HG03175 (cell line): ENCODE measurements around the gene MYH7B.

Source experiments
- ATAC-seq: cut with Tn5 transposase; IDR thresholded peaks from one replicate; pipeline ENCODE4 v1.9.1; 2021; ENCODE audit warnings: mild to moderate bottlenecking, moderate library complexity; ENCODE audit not compliant: unreplicated experiment

Gene MYH7B

DNA sequence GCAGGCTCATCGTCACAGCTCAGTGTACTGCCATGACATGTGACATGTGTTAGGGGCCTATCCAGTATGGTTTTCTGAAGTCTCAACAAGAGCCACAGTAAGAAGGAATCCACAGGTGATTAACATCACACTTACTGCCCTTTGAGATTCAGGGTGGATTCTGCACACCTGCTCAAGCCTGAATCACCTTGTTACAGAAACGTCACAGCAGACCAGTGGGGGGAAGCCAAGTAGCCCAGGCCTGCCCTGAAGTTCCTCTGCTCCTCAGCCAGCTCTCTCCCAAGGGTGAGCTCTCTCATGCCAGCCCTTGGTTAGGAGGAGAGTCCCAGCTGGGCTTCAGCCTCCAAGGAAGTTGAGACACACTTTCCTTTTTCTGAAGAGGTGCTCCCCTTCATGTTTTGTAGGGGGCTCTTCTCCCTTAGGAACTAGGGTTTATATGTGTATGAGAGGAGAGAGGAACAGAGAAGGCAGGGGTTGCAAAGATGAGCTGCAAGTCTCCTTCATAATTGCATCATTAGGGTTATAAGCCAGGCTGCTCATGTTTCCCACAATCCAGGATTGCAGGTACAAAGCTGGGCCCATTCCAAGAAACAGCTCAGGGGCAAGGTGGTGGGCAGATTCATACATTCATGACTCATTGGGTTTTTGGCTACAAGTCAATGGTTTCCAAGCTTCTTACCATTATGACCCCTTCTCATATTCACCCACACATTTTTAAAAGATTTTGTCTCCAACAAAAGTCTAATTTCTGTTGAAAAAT is 11.7 kb upstream of the MYH7B start:
- no peak for ATAC-seq

DNA sequence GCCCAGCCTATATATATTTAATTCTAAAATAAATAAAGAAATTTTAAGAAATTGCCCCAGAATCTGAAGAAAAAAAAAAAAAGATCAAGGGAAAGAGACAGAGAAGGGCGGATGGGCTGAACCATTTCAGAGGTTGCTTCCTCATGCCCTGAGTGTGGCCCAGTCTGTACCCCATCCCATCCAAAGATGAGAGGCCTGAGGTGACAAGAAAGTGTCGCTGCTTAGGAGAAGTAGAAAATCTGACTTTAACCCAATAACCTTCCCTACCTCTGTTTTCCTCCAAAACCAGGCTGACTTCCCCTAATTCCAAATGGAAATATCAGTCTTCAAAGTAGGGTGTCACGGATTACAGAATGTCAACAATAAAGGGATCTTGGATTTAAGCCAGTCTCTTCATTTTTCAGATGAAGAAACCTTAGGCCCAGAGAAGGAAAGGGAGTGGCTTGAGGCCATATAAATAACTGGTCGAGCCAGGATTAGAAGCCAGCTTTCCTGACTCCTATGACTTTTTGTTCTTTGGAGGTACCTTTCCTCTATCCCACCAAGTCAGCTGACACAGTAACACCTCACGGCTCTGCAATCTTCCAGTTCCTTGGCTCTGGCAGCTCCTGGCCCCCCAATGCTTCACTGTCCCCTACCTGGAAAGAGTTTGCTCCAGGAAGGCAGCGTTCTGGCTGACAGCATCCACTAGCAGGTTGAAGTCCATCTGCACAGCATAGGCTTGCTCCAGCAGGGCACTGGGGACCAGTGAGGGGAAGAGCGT is 10.2 kb upstream of the MYH7B start:
- ATAC-seq, result no peak

DNA sequence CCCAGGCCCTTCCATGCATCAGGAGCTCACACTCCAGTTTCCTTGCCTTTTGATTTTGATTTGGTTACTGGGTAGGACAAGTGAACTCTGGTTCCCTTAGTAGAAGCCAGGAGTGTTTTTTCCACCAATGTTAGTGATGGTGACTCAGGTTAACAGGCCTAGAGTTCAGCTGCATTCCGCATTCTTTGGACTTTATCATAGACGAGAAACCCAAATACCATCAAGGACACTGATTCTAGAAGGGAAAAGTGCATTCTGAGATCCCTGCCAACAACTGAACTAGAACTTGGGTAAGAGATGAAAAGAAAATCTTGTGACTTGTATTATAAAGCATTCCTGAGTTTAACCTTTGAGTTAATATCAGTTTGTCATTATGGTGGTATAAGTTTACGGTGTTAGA is 9.0 kb upstream of the MYH7B start:
- ATAC-seq, result no peak

DNA sequence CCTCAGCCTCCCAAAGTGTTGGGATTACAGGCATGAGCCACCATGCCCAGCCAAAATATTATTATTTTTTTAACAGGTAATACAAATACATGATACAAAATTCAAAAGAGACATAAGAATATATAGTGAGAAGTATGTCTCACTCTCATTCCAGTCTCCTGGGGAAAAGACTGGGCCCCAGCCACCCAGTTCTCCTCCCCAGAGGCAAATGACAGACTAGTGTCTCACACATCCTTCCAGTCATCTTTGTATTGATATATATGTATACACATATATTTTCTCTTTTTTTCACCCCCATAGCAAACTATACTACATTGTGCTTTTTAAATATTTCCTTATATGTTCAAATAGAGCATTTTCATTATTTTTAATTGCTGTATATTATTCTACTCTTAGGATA is 8.3 kb upstream of the MYH7B start:
- ATAC-seq, result no peak

DNA sequence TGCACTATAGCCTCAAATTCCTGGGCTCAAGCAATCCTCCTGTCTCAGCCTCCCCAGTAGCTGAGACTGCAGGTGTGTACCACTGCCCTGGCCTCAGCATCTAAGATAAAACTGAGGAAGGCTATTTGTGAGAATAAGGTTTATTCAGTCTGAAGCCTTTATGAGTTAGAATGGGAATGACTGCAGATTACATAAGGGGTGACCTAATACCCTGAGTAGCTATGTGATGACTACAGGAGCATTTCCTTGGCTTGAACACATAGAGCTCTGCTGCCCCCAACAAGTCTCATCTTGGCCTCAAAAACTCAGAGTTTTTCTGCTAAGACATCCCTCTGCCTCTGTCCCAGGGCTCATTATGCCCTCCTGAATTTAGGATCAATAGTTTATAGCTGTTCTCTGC is 7.6 kb upstream of the MYH7B start:
- no peak for ATAC-seq

DNA sequence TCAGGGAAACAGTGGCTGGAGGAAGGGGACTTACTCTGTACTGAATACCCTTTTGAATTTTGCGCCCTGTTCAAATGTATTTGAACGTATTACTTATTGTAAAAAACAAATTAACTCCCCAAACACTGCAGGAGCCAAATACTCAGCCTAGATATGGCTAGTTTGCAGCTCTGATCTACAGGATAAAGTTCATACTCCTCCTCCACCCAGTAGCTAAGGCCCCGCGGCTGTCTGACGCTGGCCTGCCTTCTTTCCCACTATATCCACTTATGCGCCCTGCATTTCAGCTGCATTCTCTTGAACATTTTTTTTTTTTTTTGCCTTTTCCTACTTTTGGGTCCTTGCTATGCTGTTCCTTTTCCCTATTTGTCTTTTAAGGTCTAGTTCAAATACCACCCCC is 6.5 kb upstream of the MYH7B start:
- ATAC-seq, result no peak

DNA sequence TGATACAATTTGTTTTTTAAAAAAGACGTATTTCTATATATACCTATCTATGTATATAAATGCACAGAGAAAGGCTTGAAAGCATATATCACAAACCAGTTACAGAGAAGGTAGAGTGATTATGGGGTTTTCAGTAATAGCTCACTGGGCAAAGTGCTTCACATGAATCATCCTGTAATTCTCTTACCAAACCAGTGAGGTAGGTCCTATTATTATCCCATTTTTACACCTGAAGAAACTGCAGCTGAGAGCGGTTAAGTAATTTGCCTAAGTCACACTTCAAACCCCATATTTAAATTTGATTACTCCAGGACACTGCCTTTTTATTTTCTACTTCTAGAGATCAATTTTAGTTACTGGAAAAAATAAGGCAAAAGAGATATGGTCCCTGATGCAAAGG is 4.4 kb upstream of the MYH7B start:
- no peak for ATAC-seq

DNA sequence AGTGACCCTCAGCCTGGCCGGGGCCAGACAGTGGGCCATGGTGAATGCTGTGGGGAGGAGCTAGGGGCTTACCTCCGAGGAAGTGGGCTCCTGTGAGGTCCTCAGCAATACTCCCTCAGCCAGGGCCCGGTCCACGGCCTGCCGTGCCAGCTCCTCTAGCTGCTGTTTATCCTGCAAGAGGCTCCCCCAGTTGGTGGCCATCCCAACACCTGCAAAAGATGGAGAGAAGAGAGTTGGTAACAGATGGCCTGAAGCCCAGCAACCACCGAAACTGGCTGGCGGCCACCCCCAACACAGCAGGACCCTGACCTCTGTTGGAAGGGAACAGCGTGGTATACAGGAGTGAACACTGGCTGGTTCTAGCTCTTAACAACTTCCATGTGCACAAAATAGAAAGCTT is 4.0 kb upstream of the MYH7B start:
- ATAC-seq, result no peak

DNA sequence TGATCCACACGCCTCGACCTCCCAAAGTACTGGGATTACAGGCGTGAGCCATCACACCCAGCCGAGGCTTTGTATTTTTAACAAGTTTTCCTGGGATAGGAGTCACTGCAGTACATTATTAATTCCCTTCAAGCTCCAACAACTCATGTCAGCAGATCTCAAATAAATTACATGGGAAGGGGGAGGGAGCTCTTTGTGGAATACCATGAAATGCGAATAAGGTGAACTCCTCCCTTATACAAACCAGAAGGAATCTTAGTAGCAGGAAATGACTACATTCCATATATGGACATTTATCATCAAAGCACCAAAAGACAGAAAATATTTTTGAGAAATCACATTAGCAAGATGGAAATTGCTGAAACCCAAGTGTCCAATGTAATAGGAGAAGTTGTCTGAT is 3.0 kb upstream of the MYH7B start:
- no peak for ATAC-seq

DNA sequence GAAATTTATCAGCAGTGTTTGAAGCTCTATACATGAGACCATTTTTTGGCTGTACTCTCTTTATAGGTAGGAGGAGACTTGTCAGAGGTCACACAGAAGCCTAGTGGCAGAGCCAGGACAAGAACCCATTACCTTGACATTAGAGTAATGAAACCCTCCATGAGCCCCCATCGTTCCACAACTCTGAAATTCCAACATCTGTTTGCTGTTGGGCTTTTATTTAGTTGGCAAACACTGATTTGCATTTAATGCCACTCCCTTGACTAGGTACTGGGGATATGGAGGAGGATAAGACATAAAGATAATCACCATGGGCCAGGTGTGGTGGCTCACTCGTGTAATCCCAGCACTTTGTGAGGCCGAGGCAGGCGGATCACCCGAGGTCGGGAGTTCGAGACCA is 1.7 kb upstream of the MYH7B start:
- no peak for ATAC-seq

DNA sequence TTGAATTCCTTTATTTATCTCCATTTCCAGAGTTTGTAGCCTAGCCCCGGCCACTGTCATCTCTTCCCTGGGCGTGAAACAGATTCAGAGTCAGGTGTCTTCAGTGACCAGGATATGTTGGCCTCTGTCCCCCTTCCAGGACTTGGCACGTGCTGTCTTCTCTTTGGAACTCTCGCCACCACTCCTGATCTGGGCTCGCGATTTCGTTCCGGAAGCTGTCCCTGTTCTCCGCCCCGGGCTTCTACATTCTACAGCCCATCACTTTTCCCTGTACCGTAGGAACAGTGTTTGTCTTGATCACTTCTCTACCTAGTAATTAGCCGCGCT is 801 bp upstream of the MYH7B start:
- no peak for ATAC-seq

DNA sequence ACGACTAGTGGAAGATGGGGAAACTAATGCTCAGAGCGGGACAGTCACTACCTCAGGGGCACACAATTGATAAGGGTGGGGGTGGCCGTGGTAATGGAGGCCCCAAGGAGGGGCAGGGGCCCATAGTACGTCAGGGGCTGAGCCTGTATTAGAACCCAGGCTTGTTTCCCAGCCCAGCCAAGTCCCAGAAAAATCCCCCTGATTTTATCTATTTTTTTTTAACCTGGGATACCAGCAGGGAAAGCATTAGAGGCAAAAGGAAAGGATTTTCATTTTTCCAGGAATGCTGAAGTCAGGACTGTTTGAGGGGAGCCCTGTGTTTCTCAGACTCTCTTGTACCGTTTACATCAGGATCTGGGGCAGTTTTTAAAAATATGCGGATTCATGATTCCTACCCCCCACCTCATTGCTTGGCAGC is 382 bp downstream of the MYH7B start:
- ATAC-seq, result no peak

DNA sequence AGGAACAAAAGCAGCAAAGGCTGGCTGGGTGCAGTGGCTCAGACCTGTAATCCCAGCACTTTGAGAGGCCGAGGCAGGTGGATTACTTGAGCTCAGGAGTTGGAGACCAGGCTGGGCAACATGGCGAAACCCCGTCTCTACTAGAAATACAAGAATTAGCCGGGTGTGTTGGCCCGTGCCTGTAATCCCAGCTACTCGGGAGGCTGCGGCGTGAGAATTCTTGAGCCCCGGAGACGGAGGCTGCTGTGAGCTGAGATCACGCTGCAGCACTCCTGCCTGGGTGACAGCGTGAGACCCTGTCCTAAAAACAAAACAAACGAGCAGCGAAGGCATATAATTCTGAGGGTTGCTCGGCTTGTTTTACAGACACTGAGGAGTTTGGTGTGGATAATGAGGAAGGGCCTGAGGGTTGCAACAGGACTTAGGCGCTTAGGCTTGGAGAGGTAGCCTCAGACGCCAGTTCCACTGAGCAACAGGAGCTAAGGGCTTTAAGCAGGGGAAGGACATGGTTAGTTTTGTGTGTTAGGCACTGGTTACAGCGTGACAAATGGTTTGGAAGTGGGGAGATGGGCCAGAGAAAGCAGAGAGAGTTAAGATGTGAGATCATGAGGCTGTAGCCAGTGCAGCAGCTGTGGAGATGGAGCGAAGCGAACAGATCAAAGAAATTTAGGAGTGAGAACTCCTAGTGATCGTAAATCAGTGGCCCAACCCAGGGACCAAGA is 1.2 kb downstream of the MYH7B start:
- no peak for ATAC-seq

DNA sequence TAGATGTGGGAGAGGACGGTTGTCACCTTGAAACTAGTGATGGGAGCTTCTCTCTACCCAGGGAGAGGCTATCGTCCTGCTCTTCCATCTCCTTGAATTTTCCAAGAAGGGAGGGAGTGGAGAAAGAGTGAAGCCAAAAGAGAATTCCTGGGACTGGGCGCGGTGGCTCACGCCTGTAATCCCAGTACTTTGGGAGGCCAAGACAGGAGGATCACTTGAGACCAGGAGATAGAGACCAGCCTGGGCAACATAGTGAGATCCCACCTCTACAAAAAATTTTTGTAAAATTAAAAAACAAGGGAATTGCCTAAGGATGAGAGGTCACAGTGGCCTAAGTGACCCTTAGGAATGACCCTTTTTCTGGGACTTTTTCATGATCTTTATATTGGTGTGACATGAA is 8.8 kb downstream of the MYH7B start:
- ATAC-seq, result no peak

DNA sequence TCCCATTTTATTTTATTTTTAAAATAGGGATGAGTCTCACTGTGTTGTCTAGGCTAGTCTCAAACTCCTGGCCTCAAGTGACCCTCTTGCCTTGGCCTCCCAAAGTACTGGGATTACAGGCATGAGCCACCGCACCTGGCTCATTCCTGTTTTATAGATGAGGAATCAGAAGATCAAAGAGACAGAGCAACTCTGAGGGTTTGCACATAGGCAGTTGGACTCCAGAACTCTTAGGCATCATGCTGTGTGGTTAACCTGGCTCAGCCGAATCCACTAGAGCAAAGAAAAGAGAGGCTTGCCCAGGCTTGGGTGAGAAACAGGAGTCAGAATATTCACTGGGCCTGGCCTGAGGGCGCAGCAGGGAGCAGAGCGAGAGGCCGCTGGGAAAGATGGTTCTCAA is 9.4 kb downstream of the MYH7B start:
- ATAC-seq, result no peak

DNA sequence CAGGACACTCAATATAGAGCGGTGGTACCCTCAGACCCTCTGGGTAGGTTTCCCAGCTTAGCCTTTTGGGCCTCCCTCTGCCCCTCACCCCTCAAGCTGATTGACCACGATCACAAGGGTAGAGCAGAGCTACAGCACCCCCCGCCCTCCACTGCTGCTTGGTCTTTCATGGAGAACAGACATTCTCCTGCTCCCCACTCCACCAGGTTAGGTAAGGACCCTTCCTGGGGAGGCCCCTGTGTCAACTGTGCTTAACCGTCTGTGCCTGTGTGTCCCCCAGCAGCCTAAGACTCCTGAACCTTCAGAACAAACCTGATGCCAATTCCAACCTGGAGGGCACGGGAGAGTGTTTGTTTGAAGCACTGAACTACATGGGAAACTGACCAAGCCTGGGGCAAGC is 11.8 kb downstream of the MYH7B start:
- no peak for ATAC-seq

DNA sequence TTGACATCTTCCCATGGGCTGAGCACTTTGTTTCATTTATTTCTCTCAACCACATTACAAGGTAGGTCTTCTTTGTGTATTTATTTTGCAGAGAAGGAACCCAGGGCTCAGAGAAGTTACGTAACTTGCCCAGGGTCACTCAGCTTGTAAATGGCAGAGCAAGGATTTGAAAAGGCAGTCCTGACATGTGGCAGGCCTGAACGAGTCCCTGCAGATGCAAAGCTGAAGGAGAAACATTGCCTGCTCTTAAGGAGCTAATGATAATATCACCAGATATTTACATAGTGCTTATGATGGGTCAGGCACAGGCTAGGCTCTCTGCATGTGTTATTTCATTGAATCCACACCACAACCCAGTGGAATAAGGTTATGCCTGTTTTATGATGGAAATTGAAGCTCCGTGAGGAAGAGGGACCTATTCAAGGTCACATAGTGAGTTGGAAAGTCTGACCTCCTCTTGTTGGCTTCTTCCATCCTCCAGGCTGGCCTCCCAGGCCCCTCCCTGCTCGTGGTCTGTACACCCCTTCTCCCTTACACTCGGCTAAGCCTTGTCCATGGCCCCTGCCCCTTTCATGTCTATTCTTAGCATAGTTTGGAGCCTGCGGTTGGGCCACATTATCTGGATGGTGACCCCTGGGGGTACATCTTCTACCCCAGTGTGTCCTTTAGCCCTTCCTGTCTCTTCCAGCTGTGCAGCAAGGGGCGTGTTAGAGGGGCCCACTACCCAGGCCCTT is 12.5 kb downstream of the MYH7B start:
- no peak for ATAC-seq

DNA sequence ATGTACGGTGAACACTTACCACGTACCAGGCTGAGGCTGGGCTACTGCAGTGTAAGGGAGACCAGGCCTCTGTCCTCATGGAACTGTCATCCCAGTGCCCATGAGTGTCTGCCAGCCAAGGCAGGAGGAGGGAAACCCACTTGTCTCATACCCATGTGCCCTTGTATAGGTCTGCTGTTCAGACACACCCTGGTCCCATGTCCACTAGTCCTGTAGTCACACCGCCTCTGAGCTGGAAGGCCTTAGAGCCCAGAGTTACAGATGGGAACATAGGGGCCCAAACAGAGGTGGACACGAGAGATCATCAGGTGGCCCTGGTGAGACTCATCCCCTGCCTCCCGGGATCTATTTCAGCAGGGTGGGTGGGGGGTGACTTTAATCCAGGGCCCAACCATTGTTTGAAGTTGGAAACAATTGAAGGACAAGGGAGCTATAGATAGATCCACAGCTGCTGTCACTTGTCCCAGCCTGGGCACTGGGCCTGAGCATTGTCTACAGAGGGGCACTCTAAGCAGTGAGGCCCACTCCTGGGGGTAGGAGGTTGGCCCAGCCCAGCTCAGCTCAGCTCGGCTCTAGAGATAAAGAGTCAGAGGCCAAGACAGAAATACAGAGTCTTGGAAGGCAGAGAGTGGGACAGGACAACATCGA is 14.6 kb downstream of the MYH7B start:
- no peak for ATAC-seq

DNA sequence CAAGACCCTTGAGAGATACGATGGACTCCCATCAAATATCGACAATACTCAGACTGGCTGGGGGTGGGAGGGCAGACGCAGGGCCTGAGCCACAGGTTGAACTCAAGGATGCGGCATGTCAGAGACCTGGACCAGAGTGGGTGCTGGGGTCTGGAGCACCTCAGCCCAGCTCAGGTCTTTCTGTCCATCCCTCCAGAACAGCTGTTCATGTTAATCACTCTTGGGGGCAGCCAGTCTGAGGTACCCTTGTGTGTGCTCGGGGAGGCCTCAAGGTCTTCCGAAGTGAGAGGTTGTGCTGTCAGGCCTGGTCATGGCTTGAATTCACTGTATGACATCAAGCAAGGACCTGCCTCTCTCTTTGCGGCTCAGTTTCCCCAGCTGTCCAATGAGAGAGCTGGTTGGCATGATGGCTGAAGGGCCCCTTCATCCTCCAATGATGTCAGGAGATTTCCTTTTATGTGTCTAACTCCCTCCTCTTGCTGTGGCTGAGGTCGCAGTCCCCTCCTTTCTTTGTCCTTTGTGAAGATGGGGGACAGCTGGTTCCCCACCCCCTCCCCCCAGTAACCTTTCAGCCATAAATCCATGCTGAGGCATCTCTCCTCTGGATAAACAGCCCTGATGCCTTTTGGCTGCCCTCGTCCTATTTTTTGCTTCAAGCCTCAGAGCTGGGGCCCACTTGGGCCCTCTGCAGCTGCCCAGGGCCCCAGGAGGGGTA is 15.3 kb downstream of the MYH7B start:
- no peak for ATAC-seq

DNA sequence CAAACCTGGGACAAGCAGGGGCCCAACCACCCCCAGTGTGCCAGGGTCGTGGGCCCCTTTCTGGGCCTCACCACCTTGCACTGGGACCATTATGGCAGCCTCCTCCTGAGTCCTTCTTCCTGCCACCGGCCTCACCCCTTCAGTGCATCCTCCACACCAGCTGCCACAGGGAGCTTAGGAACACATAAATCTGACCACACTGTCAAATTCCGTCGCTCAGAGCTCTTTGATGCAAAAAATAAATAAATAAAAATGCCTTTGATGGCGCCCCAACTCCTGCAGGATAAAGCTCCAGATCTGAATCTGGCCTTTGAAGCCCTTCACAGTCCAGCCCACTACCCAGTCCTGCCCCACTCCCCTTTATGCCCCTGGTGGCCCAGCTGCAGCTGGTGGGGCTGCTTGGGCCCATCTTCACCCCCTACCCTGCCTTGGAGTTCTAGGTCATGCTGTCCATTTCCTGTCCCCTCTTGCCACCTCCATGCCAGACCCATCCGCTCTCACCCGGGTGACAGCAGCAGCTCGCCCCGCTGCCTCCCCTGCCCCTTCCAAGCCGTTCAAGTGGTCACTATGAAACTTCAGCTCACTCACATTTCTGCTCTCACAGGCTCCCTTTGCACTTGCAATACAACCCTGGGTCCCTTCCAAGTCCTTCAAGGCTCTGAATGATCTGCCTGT is 16.0 kb downstream of the MYH7B start:
- no peak for ATAC-seq
